GM12878 (cell line): Measurements from ENCODE around the gene WHRN. TPM values are rescaled to one million over a fixed set of nuclear protein-coding genes. Genes with fewer than 3 reads are reported as not detected.

ENCODE experiments used
- ATAC-seq: fragments of 200-7000 bp; cut with Tn5 transposase; 3 replicates; pipeline ENCODE4 v1.9.1; 2020; ENCODE audit warnings: mild to moderate bottlenecking, moderate library complexity
- BruUV-seq: library from RNA; stranded (reverse); fragments of 400-500 nt; replicated peaks from 2 replicates; lab custom pipeline; 2021; lab: Mats Ljungman, UMichigan
- CTCF ChIA-PET: fragments of 300-600 bp; sonication (Branson Sonifier 250); formaldehyde crosslinking; extraction: SDS; loops from one replicate; lab custom pipeline; 2021; ENCODE audit warnings: inconsistent platforms; lab: Yijun Ruan, JAX
- POLR2A ChIA-PET: fragments of 350-600 bp; formaldehyde crosslinking; extraction: SDS; loops from one replicate; lab custom pipeline; 2021; ENCODE audit warnings: inconsistent platforms; lab: Charles Lee
- RAD21 ChIA-PET: fragments of 300-600 bp; sonication (Branson Sonifier 250); formaldehyde crosslinking; loops from one replicate; lab custom pipeline; 2023; ENCODE audit warnings: antibody characterized with exemption; ENCODE audit not compliant: unreplicated experiment; lab: Charles Lee
- SMC1A ChIA-PET: fragments of 300-600 bp; sonication (Branson Sonifier 250); formaldehyde crosslinking; loops from one replicate; lab custom pipeline; 2023; ENCODE audit not compliant: unreplicated experiment, uncharacterized antibody; lab: Charles Lee
- DNase-seq: peaks from one replicate; pipeline ENCODE4 v3.0.0-alpha.2; 2011; ENCODE audit warnings: low read depth, low spot score
- FAIRE-seq: peaks from 3 replicates; lab custom pipeline; 2011; peaks lifted over from hg19 to GRCh38; lab: Jason Lieb, UNC
- H2AFZ ChIP-seq: 2 replicates; pipeline ENCODE4 v1.6.0; 2011; ENCODE audit warnings: low read depth, low read length, control low read depth; ENCODE audit not compliant: control insufficient read depth
- H3K27ac ChIP-seq: 2 replicates; pipeline ENCODE4 v1.5.1; 2011; ENCODE audit warnings: control low read depth; ENCODE audit not compliant: control insufficient read depth, insufficient read depth
- H3K27me3 ChIP-seq, 2 experiments: replicated peaks in 1 of 2; 2 replicates each; pipeline versions ENCODE4 v1.6.0 to v1.6.1; 2011; ENCODE audit warnings: low read length in 1 of 2; ENCODE audit not compliant: control insufficient read depth in 2 of 2, insufficient read depth in 2 of 2
- H3K36me3 ChIP-seq, 2 experiments: 2 replicates each; pipeline ENCODE4 v1.5.1; 2011; ENCODE audit warnings: low read length in 1 of 2; ENCODE audit not compliant: control insufficient read depth in 2 of 2, insufficient read depth in 2 of 2
- H3K4me1 ChIP-seq: 2 replicates; pipeline ENCODE4 v1.6.1; 2011; ENCODE audit warnings: mild to moderate bottlenecking, low read length, moderate library complexity, mixed read lengths; ENCODE audit not compliant: control insufficient read depth, insufficient read depth
- H3K4me2 ChIP-seq: 2 replicates; pipeline ENCODE4 v1.6.0; 2011; ENCODE audit warnings: control low read depth; ENCODE audit not compliant: control insufficient read depth, insufficient read depth
- H3K4me3 ChIP-seq: fragments of 200-600 bp; sonication (generic); 2 replicates; pipeline ENCODE4 v1.5.1; 2016
- H3K79me2 ChIP-seq: 2 replicates; pipeline ENCODE4 v1.6.0; 2011; ENCODE audit warnings: low read length; ENCODE audit not compliant: control insufficient read depth, insufficient read depth
- H3K9ac ChIP-seq: 2 replicates; pipeline ENCODE4 v1.8.0; 2011; ENCODE audit warnings: low read length, control low read depth, mixed read lengths; ENCODE audit not compliant: control insufficient read depth, insufficient read depth
- H3K9me3 ChIP-seq: replicated peaks from 3 replicates; pipeline ENCODE4 v1.5.1; 2011; ENCODE audit warnings: mild to moderate bottlenecking, low read length; ENCODE audit not compliant: control insufficient read depth, insufficient read depth
- H4K20me1 ChIP-seq: 2 replicates; pipeline ENCODE4 v1.6.0; 2011; ENCODE audit not compliant: control insufficient read depth, insufficient read depth
- ATF2 ChIP-seq: IDR thresholded peaks from 2 replicates; pipeline ENCODE4 v1.6.1; 2012; ENCODE audit warnings: low read length, inconsistent platforms
- ELK1 ChIP-seq: IDR thresholded peaks from 2 replicates; pipeline ENCODE4 v1.6.1; 2012; ENCODE audit warnings: low read depth, low read length, improper control_type of control experiment
- JUNB ChIP-seq: IDR thresholded peaks from 2 replicates; pipeline ENCODE4 v1.6.1; 2016; ENCODE audit warnings: antibody characterized with exemption, mild to moderate bottlenecking
- SKIL ChIP-seq: fragments of 450-650 bp; IDR thresholded peaks from 2 replicates; pipeline ENCODE4 v1.6.1; 2017; ENCODE audit warnings: mild to moderate bottlenecking, low read depth, inconsistent platforms; ENCODE audit not compliant: poor library complexity, severe bottlenecking
- SRF ChIP-seq, 2 experiments: IDR thresholded peaks; 2 replicates each; pipeline ENCODE4 v1.6.1; 2011; ENCODE audit warnings: low read depth in 2 of 2, low read length in 2 of 2, mild to moderate bottlenecking in 1 of 2, moderate library complexity in 1 of 2
- TCF7 ChIP-seq: IDR thresholded peaks from 2 replicates; pipeline ENCODE4 v1.6.1; 2014; ENCODE audit warnings: antibody characterized with exemption, borderline replicate concordance
- ZBTB11 ChIP-seq: fragments of 450-650 bp; formaldehyde crosslinking; IDR thresholded peaks from 2 replicates; pipeline ENCODE4 v1.5.0; 2022; ENCODE audit warnings: mild to moderate bottlenecking, missing genetic modification characterization
- WGBS: methylation state at CpG from one replicate; pipeline ENCODE4 v1.1.6; 2016; ENCODE audit warnings: low lambda C conversion rate; ENCODE audit not compliant: insufficient replicate concordance, insufficient coverage; ENCODE audit errors: missing lambda C conversion rate; 5-methylcytosine and 5-hydroxymethylcytosine counted together
- in situ Hi-C: fragments of 300-500 bp; cut with MboI; formaldehyde crosslinking; loops from 9 replicates; pipeline ENCODE4 v1.14.3; 2018; ENCODE audit warnings: mixed read lengths
- intact Hi-C: fragments of 100-400 bp; cut with micrococcal nuclease; formaldehyde crosslinking; loops from one replicate; pipeline ENCODE4 v1.14.2; 2022; ENCODE audit not compliant: unreplicated experiment
- polyA plus RNA-seq, 11 experiments: library from polyadenylated mRNA; depleted of rRNA in 4 of 11; unstranded in 6 of 11; stranded (reverse) in 5 of 11; fragments of >200 nt; fragmentation: Nextera tagmentation in 4 of 11; fragmentation: Illumina TruSeq in 1 of 11; extraction: Ambion mirVana in 4 of 11; extraction: Trizol in 1 of 11; gene quantifications; 1 replicate in 1 of 11; 2 replicates in 10 of 11; pipeline versions ENCODE4 v1.2.1 to v1.2.3, GENCODE V29; 2011 to 2016; ENCODE audit warnings: inconsistent platforms in 2 of 11, missing spikeins in 2 of 11, low read depth in 1 of 11
- total RNA-seq, 4 experiments: library from RNA; depleted of rRNA in 3 of 4; stranded (reverse); fragments of >200 nt in 3 of 4; fragmentation: Illumina TruSeq in 1 of 4; extraction: Trizol in 1 of 4; gene quantifications; 2 replicates each; pipeline versions ENCODE4 v1.2.1 to v1.2.3, GENCODE V29; 2013 to 2021

The WHRN gene
- total and polyA plus RNA-seq, 10 of the 15 experiments (the other 5 are each of a cell fraction or from before 2014, with no cell fraction given): 0.04 to 18.2 (median 0.68) TPM; not detected in 1

GRCh38 chr9:114474425-114474824 lies 30.8 kb downstream of the WHRN start:
- ChIA-PET SMC1A (interaction anchor here (0.8 to 2.3 kb wide), 3 partner anchors 11 to 69 kb away, joined by 3 to 6 read pairs (median 5); no protein-coding TSS in a partner anchor), CTCF (interaction anchor here (1.1 to 2.4 kb wide), 5 partner anchors 9 to 179 kb away, joined by 3 to 12 read pairs (median 3); partner anchors contain the start of gene WHRN), RAD21 (interaction anchor here (1.2 kb wide), 1 partner anchor 23 kb away, joined by 3 read pairs; no protein-coding TSS in a partner anchor), POLR2A (no interaction called here)
- H3K79me2 ChIP-seq: no peaks in the 10 kb centered on the region
- H3K4me3 ChIP-seq: no peak overlapping the region
- no peak overlapping the region for H2AFZ ChIP-seq
- H3K27ac ChIP-seq: no peak overlapping the region
- peaks cover 0 to 4% of the 10 kb centered on the region in 2 experiments; a peak in 1 of 4 replicates for H3K36me3 ChIP-seq
- H3K9me3 ChIP-seq: no peaks in the 10 kb centered on the region; the same call in 2 of the 3 replicates
- H3K9ac ChIP-seq: no peak overlapping the region
- peaks cover 0 to 2% of the 10 kb centered on the region in 2 experiments; a peak in 1 of 4 replicates for H3K27me3 ChIP-seq
- ATAC-seq (no peak), DNase-seq (no peak), FAIRE-seq (no peak)
- in situ Hi-C loops (no loop called here), intact Hi-C loops (no loop called here)
- no peak overlapping the region for H3K4me2 ChIP-seq
- no peaks in the 10 kb centered on the region for H3K4me1 ChIP-seq
- BruUV-seq: no TSS peak
- WGBS: 0% methylated on average over 1 of the region's 1 CpG
- no peaks in the 10 kb centered on the region for H4K20me1 ChIP-seq
- TF ChIP-seq ATF2: no peak
- no peak for TF ChIP-seq ZBTB11 (CRISPR knock-in tag)
- no peak for TF ChIP-seq SKIL
- TF ChIP-seq SRF (IDR thresholded peaks at IDR 0.05; ENCODE audit: low read depth in 2 of 2, low read length in 2 of 2): no peak
- no peak for TF ChIP-seq JUNB
- TF ChIP-seq ELK1: no peak
- TF ChIP-seq TCF7: no peak
